Measurements from ENCODE around the gene SBF2. TPM values are rescaled to one million over a fixed set of nuclear protein-coding genes. Genes with fewer than 3 reads are reported as not detected.

The SBF2 gene
- total and polyA plus RNA-seq, 2 of the 13 experiments (the other 11 are each of a cell fraction or from before 2014, with no cell fraction given) = 24.0 to 45.8 TPM

DNA sequence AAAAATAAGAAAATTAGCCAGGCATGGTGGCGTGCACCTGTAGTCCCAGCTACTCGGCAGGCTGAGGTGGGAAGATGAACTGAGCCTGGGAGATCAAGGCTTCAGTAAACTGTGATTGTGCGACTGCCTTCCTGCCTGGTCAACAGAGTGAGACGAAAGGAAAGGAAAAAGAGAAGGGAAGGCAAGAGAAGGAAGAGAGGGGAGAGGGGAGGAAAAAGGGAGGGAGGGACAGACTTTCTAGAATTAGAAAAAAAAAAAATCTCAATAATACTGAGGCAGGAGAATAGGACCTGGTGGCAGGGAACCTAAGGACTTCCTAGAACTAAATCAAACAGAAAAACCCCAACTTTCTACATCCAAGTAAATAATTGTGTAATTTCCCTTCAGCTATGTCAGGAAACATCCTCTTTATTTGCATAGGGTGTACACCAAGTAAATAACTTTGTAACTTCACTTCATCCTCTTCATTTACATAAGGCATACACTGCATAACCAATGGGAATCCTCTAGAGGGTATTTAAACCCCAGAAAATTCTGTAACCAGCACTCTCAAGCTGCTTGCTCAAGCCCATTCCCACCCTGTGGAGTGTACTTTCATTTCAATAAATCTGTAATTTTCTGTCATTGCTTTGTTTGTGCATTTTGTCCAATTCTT, 8.7 kb downstream of the SBF2 start (continued):
- TF ChIP-seq, protein P1, sequence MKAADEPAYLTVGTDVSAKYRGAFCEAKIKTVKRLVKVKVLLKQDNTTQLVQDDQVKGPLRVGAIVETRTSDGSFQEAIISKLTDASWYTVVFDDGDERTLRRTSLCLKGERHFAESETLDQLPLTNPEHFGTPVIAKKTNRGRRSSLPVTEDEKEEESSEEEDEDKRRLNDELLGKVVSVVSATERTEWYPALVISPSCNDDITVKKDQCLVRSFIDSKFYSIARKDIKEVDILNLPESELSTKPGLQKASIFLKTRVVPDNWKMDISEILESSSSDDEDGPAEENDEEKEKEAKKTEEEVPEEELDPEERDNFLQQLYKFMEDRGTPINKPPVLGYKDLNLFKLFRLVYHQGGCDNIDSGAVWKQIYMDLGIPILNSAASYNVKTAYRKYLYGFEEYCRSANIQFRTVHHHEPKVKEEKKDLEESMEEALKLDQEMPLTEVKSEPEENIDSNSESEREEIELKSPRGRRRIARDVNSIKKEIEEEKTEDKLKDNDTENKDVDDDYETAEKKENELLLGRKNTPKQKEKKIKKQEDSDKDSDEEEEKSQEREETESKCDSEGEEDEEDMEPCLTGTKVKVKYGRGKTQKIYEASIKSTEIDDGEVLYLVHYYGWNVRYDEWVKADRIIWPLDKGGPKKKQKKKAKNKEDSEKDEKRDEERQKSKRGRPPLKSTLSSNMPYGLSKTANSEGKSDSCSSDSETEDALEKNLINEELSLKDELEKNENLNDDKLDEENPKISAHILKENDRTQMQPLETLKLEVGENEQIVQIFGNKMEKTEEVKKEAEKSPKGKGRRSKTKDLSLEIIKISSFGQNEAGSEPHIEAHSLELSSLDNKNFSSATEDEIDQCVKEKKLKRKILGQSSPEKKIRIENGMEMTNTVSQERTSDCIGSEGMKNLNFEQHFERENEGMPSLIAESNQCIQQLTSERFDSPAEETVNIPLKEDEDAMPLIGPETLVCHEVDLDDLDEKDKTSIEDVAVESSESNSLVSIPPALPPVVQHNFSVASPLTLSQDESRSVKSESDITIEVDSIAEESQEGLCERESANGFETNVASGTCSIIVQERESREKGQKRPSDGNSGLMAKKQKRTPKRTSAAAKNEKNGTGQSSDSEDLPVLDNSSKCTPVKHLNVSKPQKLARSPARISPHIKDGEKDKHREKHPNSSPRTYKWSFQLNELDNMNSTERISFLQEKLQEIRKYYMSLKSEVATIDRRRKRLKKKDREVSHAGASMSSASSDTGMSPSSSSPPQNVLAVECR (CRISPR knock-in tag; IDR thresholded peaks at IDR 0.05; ENCODE audit: borderline replicate concordance) = peak; percentile 37; the same call in 1 of the 2 replicates
- TF ChIP-seq FIP1L1 (IDR thresholded peaks at IDR 0.05; ENCODE audit: borderline replicate concordance, insufficient read depth, low read depth, low read length) (no peak), STAG1 (CRISPR knock-in tag; IDR thresholded peaks at IDR 0.05) (no peak), NFE2 (CRISPR knock-in tag; IDR thresholded peaks at IDR 0.05) (no peak), ZNF230 (CRISPR knock-in tag; IDR thresholded peaks at IDR 0.05) (no peak), ZNF224 (CRISPR knock-in tag; IDR thresholded peaks at IDR 0.05) (no peak), RARG (CRISPR knock-in tag; IDR thresholded peaks at IDR 0.05; ENCODE audit: low read depth) (no peak), MYC (CRISPR knock-in tag; IDR thresholded peaks at IDR 0.05; ENCODE audit: borderline replicate concordance) (no peak), HNF4G (IDR thresholded peaks at IDR 0.05; ENCODE audit: borderline replicate concordance, low read depth, low read length) (no peak), HNF4G (CRISPR knock-in tag; IDR thresholded peaks at IDR 0.05; ENCODE audit: borderline replicate concordance, low read depth) (no peak), RXRB (CRISPR knock-in tag; IDR thresholded peaks at IDR 0.05; ENCODE audit: borderline replicate concordance) (peak; percentile 61; the same call in 1 of the 2 replicates), MAFF (IDR thresholded peaks at IDR 0.05; ENCODE audit: low read depth, low read length) (peak; percentile 5; the same call in 1 of the 2 replicates), KLF16 (CRISPR knock-in tag; IDR thresholded peaks at IDR 0.05) (peak in 1 of 2 experiments; percentile 79; a peak in 2 of 4 replicates), SMYD3 (CRISPR knock-in tag; IDR thresholded peaks at IDR 0.05) (no peak), DNMT3B (CRISPR knock-in tag; conservative IDR thresholded peaks at IDR 0.05) (no peak), KDM3A (CRISPR knock-in tag; IDR thresholded peaks at IDR 0.05; ENCODE audit: low read depth) (no peak), JARID2 (CRISPR knock-in tag; IDR thresholded peaks at IDR 0.05; ENCODE audit: insufficient replicate concordance) (no peak), ZNF879 (CRISPR knock-in tag; IDR thresholded peaks at IDR 0.05) (no peak)
- TF ChIP-seq, protein P2, sequence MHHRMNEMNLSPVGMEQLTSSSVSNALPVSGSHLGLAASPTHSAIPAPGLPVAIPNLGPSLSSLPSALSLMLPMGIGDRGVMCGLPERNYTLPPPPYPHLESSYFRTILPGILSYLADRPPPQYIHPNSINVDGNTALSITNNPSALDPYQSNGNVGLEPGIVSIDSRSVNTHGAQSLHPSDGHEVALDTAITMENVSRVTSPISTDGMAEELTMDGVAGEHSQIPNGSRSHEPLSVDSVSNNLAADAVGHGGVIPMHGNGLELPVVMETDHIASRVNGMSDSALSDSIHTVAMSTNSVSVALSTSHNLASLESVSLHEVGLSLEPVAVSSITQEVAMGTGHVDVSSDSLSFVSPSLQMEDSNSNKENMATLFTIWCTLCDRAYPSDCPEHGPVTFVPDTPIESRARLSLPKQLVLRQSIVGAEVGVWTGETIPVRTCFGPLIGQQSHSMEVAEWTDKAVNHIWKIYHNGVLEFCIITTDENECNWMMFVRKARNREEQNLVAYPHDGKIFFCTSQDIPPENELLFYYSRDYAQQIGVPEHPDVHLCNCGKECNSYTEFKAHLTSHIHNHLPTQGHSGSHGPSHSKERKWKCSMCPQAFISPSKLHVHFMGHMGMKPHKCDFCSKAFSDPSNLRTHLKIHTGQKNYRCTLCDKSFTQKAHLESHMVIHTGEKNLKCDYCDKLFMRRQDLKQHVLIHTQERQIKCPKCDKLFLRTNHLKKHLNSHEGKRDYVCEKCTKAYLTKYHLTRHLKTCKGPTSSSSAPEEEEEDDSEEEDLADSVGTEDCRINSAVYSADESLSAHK (CRISPR knock-in tag; IDR thresholded peaks at IDR 0.05; ENCODE audit: borderline replicate concordance) = no peak
- TF ChIP-seq, protein P3, sequence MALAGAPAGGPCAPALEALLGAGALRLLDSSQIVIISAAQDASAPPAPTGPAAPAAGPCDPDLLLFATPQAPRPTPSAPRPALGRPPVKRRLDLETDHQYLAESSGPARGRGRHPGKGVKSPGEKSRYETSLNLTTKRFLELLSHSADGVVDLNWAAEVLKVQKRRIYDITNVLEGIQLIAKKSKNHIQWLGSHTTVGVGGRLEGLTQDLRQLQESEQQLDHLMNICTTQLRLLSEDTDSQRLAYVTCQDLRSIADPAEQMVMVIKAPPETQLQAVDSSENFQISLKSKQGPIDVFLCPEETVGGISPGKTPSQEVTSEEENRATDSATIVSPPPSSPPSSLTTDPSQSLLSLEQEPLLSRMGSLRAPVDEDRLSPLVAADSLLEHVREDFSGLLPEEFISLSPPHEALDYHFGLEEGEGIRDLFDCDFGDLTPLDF (CRISPR knock-in tag; IDR thresholded peaks at IDR 0.05) = no peak
- TF ChIP-seq, protein P4, sequence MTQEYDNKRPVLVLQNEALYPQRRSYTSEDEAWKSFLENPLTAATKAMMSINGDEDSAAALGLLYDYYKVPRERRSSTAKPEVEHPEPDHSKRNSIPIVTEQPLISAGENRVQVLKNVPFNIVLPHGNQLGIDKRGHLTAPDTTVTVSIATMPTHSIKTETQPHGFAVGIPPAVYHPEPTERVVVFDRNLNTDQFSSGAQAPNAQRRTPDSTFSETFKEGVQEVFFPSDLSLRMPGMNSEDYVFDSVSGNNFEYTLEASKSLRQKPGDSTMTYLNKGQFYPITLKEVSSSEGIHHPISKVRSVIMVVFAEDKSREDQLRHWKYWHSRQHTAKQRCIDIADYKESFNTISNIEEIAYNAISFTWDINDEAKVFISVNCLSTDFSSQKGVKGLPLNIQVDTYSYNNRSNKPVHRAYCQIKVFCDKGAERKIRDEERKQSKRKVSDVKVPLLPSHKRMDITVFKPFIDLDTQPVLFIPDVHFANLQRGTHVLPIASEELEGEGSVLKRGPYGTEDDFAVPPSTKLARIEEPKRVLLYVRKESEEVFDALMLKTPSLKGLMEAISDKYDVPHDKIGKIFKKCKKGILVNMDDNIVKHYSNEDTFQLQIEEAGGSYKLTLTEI (CRISPR knock-in tag; conservative IDR thresholded peaks at IDR 0.05) = no peak
